Gastroesophageal sphincter (tissue), 4 donors: Measurements from ENCODE around the gene BRD3. TPM values are rescaled to one million over a fixed set of nuclear protein-coding genes. Genes with fewer than 3 reads are reported as not detected.

ENCODE experiments used
- ATAC-seq: fragments of 150-250 bp; one replicate; pipeline ENCODE4 v1.9.1; 2016; ENCODE audit warnings: mild to moderate bottlenecking, moderate library complexity
- H3K27ac ChIP-seq, 4 donors: fragments of 200-600 bp; sonication (generic) in 3 of 4; 1 replicate in 3 of 4; 2 replicates in 1 of 4; pipeline ENCODE4 v1.5.1; 2016 to 2019
- H3K27me3 ChIP-seq: fragments of 200-600 bp; sonication (generic); one replicate; pipeline ENCODE4 v1.5.1; 2019
- H3K36me3 ChIP-seq, 2 donors: fragments of 200-600 bp; sonication (generic); one replicate each; pipeline ENCODE4 v1.5.1; 2019; ENCODE audit warnings: control low read depth in 1 of 2
- H3K4me1 ChIP-seq, 3 donors: fragments of 200-600 bp; sonication (generic); 1 replicate in 2 of 3; 2 replicates in 1 of 3; pipeline ENCODE4 v1.5.1; 2016 to 2019; ENCODE audit warnings: control low read depth in 2 of 3
- H3K4me3 ChIP-seq, 2 donors: fragments of 200-600 bp; sonication (generic); one replicate each; pipeline ENCODE4 v1.5.1; 2019; ENCODE audit warnings: mild to moderate bottlenecking in 1 of 2, moderate library complexity in 1 of 2
- H3K9me3 ChIP-seq, 3 donors: fragments of 200-600 bp; sonication (generic); one replicate each; pipeline ENCODE4 v1.5.1; 2017 to 2019; ENCODE audit warnings: control low read depth in 2 of 3
- EP300 ChIP-seq: sonication (generic); formaldehyde crosslinking; IDR thresholded peaks from one replicate; pipeline ENCODE4 v1.6.1; 2017; ENCODE audit warnings: antibody characterized with exemption, mild to moderate bottlenecking
- POLR2A ChIP-seq, 2 donors: fragments of 450-650 bp; IDR thresholded peaks; one replicate each; pipeline ENCODE4 v1.6.1; 2017; ENCODE audit warnings: antibody characterized with exemption in 2 of 2, mild to moderate bottlenecking in 2 of 2, moderate library complexity in 1 of 2
- POLR2AphosphoS5 ChIP-seq: sonication (generic); formaldehyde crosslinking; IDR thresholded peaks from one replicate; pipeline ENCODE4 v1.6.1; 2017; ENCODE audit warnings: antibody characterized with exemption
- WGBS, 2 donors: methylation state at CpG; one replicate each; pipeline ENCODE4 v1.1.5; 2018; ENCODE audit warnings: low coverage in 1 of 2; 5-methylcytosine and 5-hydroxymethylcytosine counted together
- total RNA-seq, 4 donors: library from RNA; depleted of rRNA; stranded (reverse); fragments of >200 nt; gene quantifications; one replicate each; pipeline ENCODE4 v1.1.0, GENCODE V29; 2016
- TF ChIP-seq, protein P1 (sequence below), 4 experiments: fragments of 200-600 bp in 2 of 4; fragments of 450-650 bp in 2 of 4; sonication (generic) in 1 of 4; IDR thresholded peaks; one replicate each; pipeline ENCODE4 v1.5.1; 2017 to 2019; ENCODE audit warnings: antibody characterized with exemption in 4 of 4, mild to moderate bottlenecking in 2 of 4, moderate library complexity in 2 of 4

BRD3 gene
- total RNA-seq, 4 donors from 2014 or later: 22.2 to 38.9 (median 27.2) TPM

DNA sequence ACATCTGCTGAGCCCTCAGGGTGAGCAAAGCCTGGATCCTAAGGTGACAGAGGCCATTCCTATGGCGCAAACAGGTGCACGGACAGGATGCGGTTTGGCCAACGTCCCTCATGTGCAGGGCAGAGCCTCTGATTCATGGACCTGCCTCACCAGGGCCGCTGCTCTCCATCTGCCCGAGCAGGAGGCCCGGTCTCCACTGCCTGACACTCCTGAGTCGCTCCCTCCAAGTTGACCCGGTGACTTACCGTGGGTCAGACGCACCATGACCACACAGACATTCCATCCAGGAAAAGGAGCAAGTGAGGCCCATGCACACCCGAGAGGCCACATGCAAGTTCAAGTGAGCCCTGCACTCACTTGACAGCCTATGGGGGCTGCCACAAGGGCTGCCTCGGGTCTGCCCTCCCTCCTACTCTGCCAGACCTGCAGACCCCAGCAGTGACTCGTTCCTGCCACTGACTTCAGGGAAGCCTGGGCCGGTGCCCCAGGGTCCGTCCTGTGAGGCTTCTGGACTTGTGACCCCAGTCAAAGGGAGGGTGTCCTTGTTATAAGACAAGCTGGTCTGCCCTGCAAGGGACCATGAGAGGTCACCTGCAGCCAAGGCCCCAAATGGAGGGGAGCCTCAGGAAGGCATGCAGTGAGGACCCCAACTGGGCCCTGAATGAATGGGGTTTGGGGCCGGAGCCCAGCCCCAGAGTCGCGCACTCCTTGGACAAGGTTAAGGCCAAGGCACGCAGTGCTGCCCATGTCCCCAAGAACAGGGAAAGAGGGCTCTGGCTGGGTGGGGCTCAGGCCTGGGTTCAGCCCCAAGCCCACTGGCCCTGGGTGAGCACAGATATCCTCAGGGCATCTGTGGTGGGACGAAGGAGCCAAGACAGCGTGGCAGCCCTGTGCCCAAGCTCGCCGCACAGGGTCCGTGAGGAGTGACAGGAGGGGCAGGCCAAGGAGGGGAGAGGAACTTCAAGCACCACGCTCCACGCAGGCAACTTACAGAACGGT lies 32.5 kb downstream of the BRD3 start:
- Histone ChIP-seq H3K27me3 (no peaks in the 10 kb centered on the region), H3K36me3 (peaks cover 0 to 100% of the 10 kb centered on the region in 2 donors), H3K4me1 (no peaks in the 10 kb centered on the region), H3K9me3 (peaks cover 0 to 13% (median 0%) of the 10 kb centered on the region in 3 donors), H3K4me3 (no peak overlapping the region), H3K27ac (no peak overlapping the region)
- ATAC-seq: no peak
- no peak for TF ChIP-seq POLR2AphosphoS5
- TF ChIP-seq EP300: no peak
- TF ChIP-seq, protein P1, sequence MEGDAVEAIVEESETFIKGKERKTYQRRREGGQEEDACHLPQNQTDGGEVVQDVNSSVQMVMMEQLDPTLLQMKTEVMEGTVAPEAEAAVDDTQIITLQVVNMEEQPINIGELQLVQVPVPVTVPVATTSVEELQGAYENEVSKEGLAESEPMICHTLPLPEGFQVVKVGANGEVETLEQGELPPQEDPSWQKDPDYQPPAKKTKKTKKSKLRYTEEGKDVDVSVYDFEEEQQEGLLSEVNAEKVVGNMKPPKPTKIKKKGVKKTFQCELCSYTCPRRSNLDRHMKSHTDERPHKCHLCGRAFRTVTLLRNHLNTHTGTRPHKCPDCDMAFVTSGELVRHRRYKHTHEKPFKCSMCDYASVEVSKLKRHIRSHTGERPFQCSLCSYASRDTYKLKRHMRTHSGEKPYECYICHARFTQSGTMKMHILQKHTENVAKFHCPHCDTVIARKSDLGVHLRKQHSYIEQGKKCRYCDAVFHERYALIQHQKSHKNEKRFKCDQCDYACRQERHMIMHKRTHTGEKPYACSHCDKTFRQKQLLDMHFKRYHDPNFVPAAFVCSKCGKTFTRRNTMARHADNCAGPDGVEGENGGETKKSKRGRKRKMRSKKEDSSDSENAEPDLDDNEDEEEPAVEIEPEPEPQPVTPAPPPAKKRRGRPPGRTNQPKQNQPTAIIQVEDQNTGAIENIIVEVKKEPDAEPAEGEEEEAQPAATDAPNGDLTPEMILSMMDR (IDR thresholded peaks at IDR 0.05): no peak
- TF ChIP-seq POLR2A (IDR thresholded peaks at IDR 0.05): no peak
- no CpG with 5 or more reads among the region's 28 CpGs for WGBS, 2 donors

DNA sequence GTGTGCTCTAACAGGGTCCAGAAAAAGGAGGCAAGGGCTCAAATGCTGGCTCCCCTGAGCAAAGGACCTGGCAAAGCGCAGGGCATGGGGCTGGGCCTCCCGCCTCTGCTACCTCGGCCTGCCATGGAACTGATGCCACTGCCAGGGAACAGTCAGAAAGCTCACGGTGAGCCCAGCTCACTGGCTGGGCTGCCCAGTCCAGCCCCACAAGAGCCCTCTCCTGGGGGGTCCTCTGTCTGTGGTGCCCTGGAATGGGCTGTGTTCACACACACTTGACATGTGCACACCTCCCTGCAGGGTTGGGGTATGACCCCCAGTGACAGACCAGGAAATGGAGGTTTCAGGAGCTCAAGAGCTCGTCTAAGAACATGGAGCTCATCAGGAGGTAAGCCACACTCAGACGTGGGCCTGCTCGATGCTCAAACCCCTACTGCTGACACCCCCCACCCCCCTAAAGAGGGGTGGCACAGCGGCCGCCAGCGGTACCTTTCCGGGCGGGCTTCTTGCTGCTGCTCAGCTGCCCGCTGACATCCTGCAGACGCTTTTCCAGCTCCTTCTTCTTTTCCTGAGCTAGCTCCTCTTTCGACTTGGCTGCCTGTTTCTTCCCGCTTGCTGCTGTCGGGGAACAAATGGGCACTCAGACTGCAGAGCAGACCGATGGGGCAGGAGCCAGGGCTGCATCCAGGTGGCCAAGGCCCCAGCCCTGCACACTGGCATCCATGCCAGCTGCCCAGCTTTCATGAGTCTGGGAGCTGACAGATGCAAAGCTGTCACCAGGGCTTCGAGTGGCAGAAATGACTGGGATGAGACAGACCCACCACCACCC lies 33.4 kb downstream of the BRD3 start:
- TF ChIP-seq POLR2A (IDR thresholded peaks at IDR 0.05) (no peak), EP300 (no peak), POLR2AphosphoS5 (no peak)
- TF ChIP-seq, protein P1 (IDR thresholded peaks at IDR 0.05): no peak
- peaks cover 0 to 13% (median 0%) of the 10 kb centered on the region in 3 donors for H3K9me3 ChIP-seq
- H3K4me1 ChIP-seq: no peaks in the 10 kb centered on the region
- no peak for ATAC-seq
- peaks cover 0 to 98% of the 10 kb centered on the region in 2 donors for H3K36me3 ChIP-seq
- WGBS, 2 donors: 87% methylated on average over 3 to 6 of the region's 19 CpGs
- no peak overlapping the region for H3K4me3 ChIP-seq
- H3K27ac ChIP-seq: no peak overlapping the region
- no peaks in the 10 kb centered on the region for H3K27me3 ChIP-seq

DNA sequence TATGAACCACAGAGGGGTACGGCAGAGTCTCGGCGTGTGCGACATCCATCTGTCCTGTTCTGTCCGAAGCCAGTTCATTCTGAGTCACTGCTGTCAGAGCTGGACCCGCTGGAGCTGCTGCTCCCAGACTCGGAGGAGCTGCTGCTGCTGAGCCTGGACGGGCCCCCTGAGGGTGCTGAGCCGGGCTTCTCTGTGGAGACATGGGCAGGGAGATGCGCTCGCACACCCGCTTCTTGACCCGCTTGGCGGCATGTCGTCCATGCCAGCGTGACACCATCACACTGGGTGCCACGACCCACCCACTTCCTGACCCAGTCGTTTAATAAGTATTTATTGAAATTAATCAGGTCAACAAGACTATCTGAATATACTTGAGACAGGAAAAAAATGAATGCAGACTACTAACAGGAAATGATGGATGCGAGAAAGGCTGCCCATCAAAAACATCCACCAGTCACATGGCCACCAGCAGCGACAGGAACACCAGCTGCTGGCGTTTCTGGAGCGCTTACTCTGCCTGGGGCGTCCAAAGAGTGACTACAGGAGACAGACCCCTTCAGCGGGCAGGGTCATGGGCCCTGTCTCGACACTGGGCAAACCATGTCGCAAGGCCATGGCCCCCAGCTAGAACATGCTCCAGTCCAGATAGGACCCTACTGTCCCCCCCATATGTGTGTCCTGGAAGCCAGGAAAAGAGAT lies 34.2 kb downstream of the BRD3 start:
- H3K36me3 ChIP-seq: peaks cover 0 to 98% of the 10 kb centered on the region in 2 donors
- H3K4me1 ChIP-seq: no peaks in the 10 kb centered on the region
- TF ChIP-seq POLR2AphosphoS5: no peak
- no peak for TF ChIP-seq EP300
- TF ChIP-seq, protein P1 (IDR thresholded peaks at IDR 0.05): no peak
- no peak for TF ChIP-seq POLR2A (IDR thresholded peaks at IDR 0.05)
- H3K27ac ChIP-seq: no peak overlapping the region
- ATAC-seq: no peak
- H3K9me3 ChIP-seq: peaks cover 0 to 13% (median 0%) of the 10 kb centered on the region in 3 donors
- WGBS, 2 donors: 92% methylated on average over 9 to 12 of the region's 26 CpGs
- H3K4me3 ChIP-seq: no peak overlapping the region
- H3K27me3 ChIP-seq: no peaks in the 10 kb centered on the region

DNA sequence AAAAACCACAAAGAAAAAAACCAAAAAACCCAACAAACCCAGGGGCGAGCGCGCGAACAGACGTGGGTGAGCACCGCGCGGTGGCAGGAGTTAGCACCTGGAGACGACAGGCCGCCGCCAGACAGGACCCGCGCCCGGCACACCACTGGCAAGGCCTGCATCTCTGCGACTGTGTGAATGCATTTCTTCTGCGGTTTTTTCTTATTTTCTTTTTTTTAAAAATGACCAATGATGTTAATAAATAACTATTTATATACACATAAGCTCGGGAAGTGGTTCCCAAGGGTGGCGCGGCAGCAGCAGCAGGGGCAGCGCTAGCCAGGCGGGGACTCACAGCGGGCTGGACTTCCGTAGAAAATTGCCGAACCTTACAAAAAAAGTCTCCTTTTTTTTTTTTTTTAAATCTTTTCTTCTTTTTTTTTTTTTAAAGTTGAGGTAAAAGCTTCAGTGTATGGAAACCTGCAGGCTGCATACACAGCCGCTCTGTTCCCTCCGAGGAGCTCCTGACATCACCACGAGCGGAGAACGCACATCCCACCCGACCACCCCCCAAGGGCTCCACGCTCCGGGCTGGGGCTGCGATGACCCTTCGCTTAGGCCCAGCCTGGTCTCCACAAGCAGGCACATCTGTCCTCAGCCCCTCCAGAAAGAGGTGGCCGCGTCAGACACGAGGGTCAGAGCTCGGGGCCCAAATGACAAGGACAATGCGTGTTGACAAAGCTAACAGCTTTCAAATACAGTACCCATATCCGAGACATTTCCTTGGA lies 35.2 kb downstream of the BRD3 start:
- no peaks in the 10 kb centered on the region for H3K4me1 ChIP-seq
- ATAC-seq: no peak
- H3K27ac ChIP-seq: no peak overlapping the region
- peaks cover 0 to 98% of the 10 kb centered on the region in 2 donors for H3K36me3 ChIP-seq
- H3K4me3 ChIP-seq: no peak overlapping the region
- TF ChIP-seq, protein P1 (IDR thresholded peaks at IDR 0.05): no peak
- TF ChIP-seq POLR2A (IDR thresholded peaks at IDR 0.05) (no peak), EP300 (no peak), POLR2AphosphoS5 (no peak)
- H3K27me3 ChIP-seq: no peaks in the 10 kb centered on the region
- 85 to 91% methylated on average over 13 to 28 of the region's 40 CpGs for WGBS, 2 donors
- H3K9me3 ChIP-seq: peaks cover 0 to 5% (median 0%) of the 10 kb centered on the region in 3 donors
